Ascending aorta (tissue), 2 donors: ENCODE data around the gene LRRC7. TPM values are rescaled to one million over a fixed set of nuclear protein-coding genes. Genes with fewer than 3 reads are reported as not detected.

Source experiments
- DNase-seq, 2 donors: peaks; one replicate each; pipeline ENCODE4 v3.0.0-alpha.2; 2019; ENCODE audit warnings: low spot score in 2 of 2
- H3K27ac ChIP-seq, 2 donors: fragments of 200-600 bp; sonication (generic); one replicate each; pipeline ENCODE4 v1.5.1; 2016 to 2017; ENCODE audit warnings: mild to moderate bottlenecking in 1 of 2
- H3K27me3 ChIP-seq: fragments of 200-600 bp; sonication (generic); one replicate; pipeline ENCODE4 v1.5.1; 2017
- H3K36me3 ChIP-seq, 2 donors: fragments of 200-600 bp; sonication (generic); one replicate each; pipeline ENCODE4 v1.5.1; 2016
- H3K4me1 ChIP-seq, 2 donors: fragments of 200-600 bp; sonication (generic); one replicate each; pipeline ENCODE4 v1.5.1; 2016 to 2017; ENCODE audit warnings: mild to moderate bottlenecking in 1 of 2
- H3K4me3 ChIP-seq, 2 donors: fragments of 200-600 bp; sonication (generic); one replicate each; pipeline ENCODE4 v1.5.1; 2016 to 2017; ENCODE audit warnings: mild to moderate bottlenecking in 1 of 2
- H3K9me3 ChIP-seq, 2 donors: fragments of 200-600 bp; sonication (generic); one replicate each; pipeline ENCODE4 v1.5.1; 2016
- CTCF ChIP-seq, 3 experiments: fragments of 200-600 bp in 2 of 3; fragments of 450-650 bp in 1 of 3; sonication (generic) in 2 of 3; IDR thresholded peaks; one replicate each; pipeline ENCODE4 v1.5.1; 2016 to 2019; ENCODE audit warnings: antibody characterized with exemption in 3 of 3, mild to moderate bottlenecking in 1 of 3, moderate library complexity in 1 of 3
- intact Hi-C: fragments of 100-400 bp; cut with DNase I; formaldehyde crosslinking; loops from one replicate; pipeline ENCODE4 v1.15.1; 2023
- total RNA-seq: library from RNA; depleted of rRNA; stranded (reverse); fragments of >200 nt; gene quantifications from one replicate; pipeline ENCODE4 v1.1.0, GENCODE V29; 2016

Gene LRRC7
- total RNA-seq, 1 donor from 2014 or later = not detected

- Histone ChIP-seq H3K4me3 (no peak overlapping the region), H3K4me1 (no peaks in the 10 kb centered on the region), H3K9me3 (no peaks in the 10 kb centered on the region), H3K36me3 (no peaks in the 10 kb centered on the region), H3K27ac (no peak overlapping the region), H3K27me3 (no peaks in the 10 kb centered on the region)
- DNase-seq = no peak
- no peak for TF ChIP-seq CTCF (IDR thresholded peaks at IDR 0.05)
- intact Hi-C loops = no loop called here
Observed at GRCh38 chr1:69638673-69639072, 71.0 kb downstream of the LRRC7 start.

GRCh38 chr1:69639159-69639558 lies 71.4 kb downstream of the LRRC7 start:
- intact Hi-C loops = no loop called here
- H3K4me3 ChIP-seq = no peak overlapping the region
- no peaks in the 10 kb centered on the region for H3K36me3 ChIP-seq

GRCh38 chr1:69643266-69643665 lies 75.5 kb downstream of the LRRC7 start:
- no peaks in the 10 kb centered on the region for H3K36me3 ChIP-seq
- intact Hi-C loops = no loop called here
- no peaks in the 10 kb centered on the region for H3K9me3 ChIP-seq
- no peak overlapping the region for H3K27ac ChIP-seq
- no peaks in the 10 kb centered on the region for H3K27me3 ChIP-seq
- no peak for DNase-seq
- TF ChIP-seq CTCF (IDR thresholded peaks at IDR 0.05) = no peak
- no peaks in the 10 kb centered on the region for H3K4me1 ChIP-seq
- no peak overlapping the region for H3K4me3 ChIP-seq

More at GRCh38 chr1:69639159-69639558, 71.4 kb downstream of the LRRC7 start:
- H3K27me3 ChIP-seq = no peaks in the 10 kb centered on the region
- no peak overlapping the region for H3K27ac ChIP-seq
- TF ChIP-seq CTCF (IDR thresholded peaks at IDR 0.05) = no peak
- no peaks in the 10 kb centered on the region for H3K9me3 ChIP-seq
- no peaks in the 10 kb centered on the region for H3K4me1 ChIP-seq
- no peak for DNase-seq

- H3K27ac ChIP-seq = no peak overlapping the region
- H3K27me3 ChIP-seq = no peaks in the 10 kb centered on the region
- H3K4me3 ChIP-seq = no peak overlapping the region
- TF ChIP-seq CTCF (IDR thresholded peaks at IDR 0.05) = no peak
- DNase-seq = no peak
- no peaks in the 10 kb centered on the region for H3K4me1 ChIP-seq
- intact Hi-C loops = no loop called here
- H3K9me3 ChIP-seq = no peaks in the 10 kb centered on the region
- H3K36me3 ChIP-seq = no peaks in the 10 kb centered on the region
Observed at GRCh38 chr1:69645477-69645876, 77.8 kb downstream of the LRRC7 start.

- Histone ChIP-seq H3K4me1 (no peaks in the 10 kb centered on the region), H3K9me3 (no peaks in the 10 kb centered on the region), H3K27ac (no peak overlapping the region), H3K36me3 (no peaks in the 10 kb centered on the region), H3K4me3 (no peak overlapping the region), H3K27me3 (no peaks in the 10 kb centered on the region)
- intact Hi-C loops = no loop called here
- DNase-seq = no peak
- no peak for TF ChIP-seq CTCF (IDR thresholded peaks at IDR 0.05)
Observed at GRCh38 chr1:69648486-69648885, 80.8 kb downstream of the LRRC7 start.

GRCh38 chr1:69649383-69649990 lies 81.8 kb downstream of the LRRC7 start:
- intact Hi-C loops = no loop called here
- no peaks in the 10 kb centered on the region for H3K9me3 ChIP-seq
- TF ChIP-seq CTCF (IDR thresholded peaks at IDR 0.05) = no peak

More at GRCh38 chr1:69649383-69649990, 81.8 kb downstream of the LRRC7 start:
- H3K27ac ChIP-seq = no peak overlapping the region
- H3K27me3 ChIP-seq = no peaks in the 10 kb centered on the region
- no peak for DNase-seq
- no peaks in the 10 kb centered on the region for H3K4me1 ChIP-seq
- no peak overlapping the region for H3K4me3 ChIP-seq
- H3K36me3 ChIP-seq = no peaks in the 10 kb centered on the region
